ENCODE results near the gene TENM3.

GRCh38 chr4:182619660-182620059 lies 376.5 kb downstream of the TENM3 start:
- no peak for TF ChIP-seq ZNF565 (CRISPR knock-in tag; conservative IDR thresholded peaks at IDR 0.05; ENCODE audit: low read depth)
- TF ChIP-seq RARB (CRISPR knock-in tag; IDR thresholded peaks at IDR 0.05): no peak
